Tibial artery (tissue), 4 donors: Measurements from ENCODE around the gene FBXO46.

Experiments
- DNase-seq, 2 donors: peaks; one replicate each; pipeline ENCODE4 v3.0.0-alpha.2; 2019
- H3K27ac ChIP-seq, 2 donors: fragments of 200-600 bp; sonication (generic) in 1 of 2; 1 replicate in 1 of 2; 2 replicates in 1 of 2; pipeline ENCODE4 v1.5.1; 2018 to 2019; ENCODE audit warnings: mild to moderate bottlenecking in 1 of 2
- H3K27me3 ChIP-seq, 2 donors: fragments of 200-600 bp; sonication (generic) in 1 of 2; one replicate each; pipeline versions ENCODE4 v1.5.1 to v1.6.0; 2016 to 2019
- H3K36me3 ChIP-seq, 3 donors: fragments of 200-600 bp; sonication (generic) in 2 of 3; one replicate each; pipeline ENCODE4 v1.5.1; 2016 to 2019; ENCODE audit warnings: mild to moderate bottlenecking in 2 of 3
- H3K4me1 ChIP-seq, 4 donors: fragments of 200-600 bp; sonication (generic) in 2 of 4; 1 replicate in 3 of 4; 2 replicates in 1 of 4; pipeline ENCODE4 v1.5.1; 2016 to 2019
- H3K4me3 ChIP-seq, 2 donors: fragments of 200-600 bp; sonication (generic) in 1 of 2; 1 replicate in 1 of 2; 2 replicates in 1 of 2; pipeline ENCODE4 v1.5.1; 2018 to 2019; ENCODE audit warnings: mild to moderate bottlenecking in 2 of 2
- H3K9me3 ChIP-seq, 3 donors: fragments of 200-600 bp; sonication (generic) in 1 of 3; one replicate each; pipeline ENCODE4 v1.5.1; 2016 to 2019
- intact Hi-C: fragments of 100-400 bp; cut with DNase I; formaldehyde crosslinking; loops from one replicate; pipeline ENCODE4 v1.15.0; 2023; ENCODE audit warnings: low total_unique reads
- TF ChIP-seq, protein P1 (sequence below), 2 experiments: fragments of 200-600 bp in 1 of 2; fragments of 450-650 bp in 1 of 2; IDR thresholded peaks; one replicate each; pipeline ENCODE4 v1.5.1; 2017 to 2019; ENCODE audit warnings: antibody characterized with exemption in 2 of 2, mild to moderate bottlenecking in 1 of 2, moderate library complexity in 1 of 2

FBXO46 gene

DNA sequence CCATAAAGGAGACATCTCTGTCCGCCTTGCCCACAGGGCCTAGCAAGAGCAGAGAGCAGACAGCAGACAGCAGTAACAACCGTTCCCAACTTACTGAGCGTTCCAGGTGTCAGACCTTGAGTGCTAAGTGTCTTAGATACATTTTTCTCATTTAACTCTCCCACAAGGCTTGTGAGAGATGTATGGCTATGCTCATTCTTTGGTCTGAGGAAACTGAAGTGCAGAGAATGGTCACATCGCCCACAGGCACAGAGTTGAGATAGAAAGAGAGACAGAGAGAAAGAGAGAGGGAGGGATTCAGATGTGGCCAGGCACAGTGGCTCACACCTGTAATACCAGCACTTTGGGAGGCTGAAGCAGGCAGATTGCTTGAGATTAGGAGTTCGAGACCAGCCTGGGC lies 16.8 kb upstream of the FBXO46 start:
- no peak overlapping the region for H3K4me3 ChIP-seq
- intact Hi-C loops = no loop called here
- H3K27me3 ChIP-seq = peaks cover 0 to 10% of the 10 kb centered on the region in 2 donors
- no peak for DNase-seq
- TF ChIP-seq, protein P1, sequence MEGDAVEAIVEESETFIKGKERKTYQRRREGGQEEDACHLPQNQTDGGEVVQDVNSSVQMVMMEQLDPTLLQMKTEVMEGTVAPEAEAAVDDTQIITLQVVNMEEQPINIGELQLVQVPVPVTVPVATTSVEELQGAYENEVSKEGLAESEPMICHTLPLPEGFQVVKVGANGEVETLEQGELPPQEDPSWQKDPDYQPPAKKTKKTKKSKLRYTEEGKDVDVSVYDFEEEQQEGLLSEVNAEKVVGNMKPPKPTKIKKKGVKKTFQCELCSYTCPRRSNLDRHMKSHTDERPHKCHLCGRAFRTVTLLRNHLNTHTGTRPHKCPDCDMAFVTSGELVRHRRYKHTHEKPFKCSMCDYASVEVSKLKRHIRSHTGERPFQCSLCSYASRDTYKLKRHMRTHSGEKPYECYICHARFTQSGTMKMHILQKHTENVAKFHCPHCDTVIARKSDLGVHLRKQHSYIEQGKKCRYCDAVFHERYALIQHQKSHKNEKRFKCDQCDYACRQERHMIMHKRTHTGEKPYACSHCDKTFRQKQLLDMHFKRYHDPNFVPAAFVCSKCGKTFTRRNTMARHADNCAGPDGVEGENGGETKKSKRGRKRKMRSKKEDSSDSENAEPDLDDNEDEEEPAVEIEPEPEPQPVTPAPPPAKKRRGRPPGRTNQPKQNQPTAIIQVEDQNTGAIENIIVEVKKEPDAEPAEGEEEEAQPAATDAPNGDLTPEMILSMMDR (IDR thresholded peaks at IDR 0.05) = no peak
- H3K4me1 ChIP-seq = no peaks in the 10 kb centered on the region
- no peaks in the 10 kb centered on the region for H3K36me3 ChIP-seq
- no peaks in the 10 kb centered on the region for H3K9me3 ChIP-seq
- no peak overlapping the region for H3K27ac ChIP-seq

DNA sequence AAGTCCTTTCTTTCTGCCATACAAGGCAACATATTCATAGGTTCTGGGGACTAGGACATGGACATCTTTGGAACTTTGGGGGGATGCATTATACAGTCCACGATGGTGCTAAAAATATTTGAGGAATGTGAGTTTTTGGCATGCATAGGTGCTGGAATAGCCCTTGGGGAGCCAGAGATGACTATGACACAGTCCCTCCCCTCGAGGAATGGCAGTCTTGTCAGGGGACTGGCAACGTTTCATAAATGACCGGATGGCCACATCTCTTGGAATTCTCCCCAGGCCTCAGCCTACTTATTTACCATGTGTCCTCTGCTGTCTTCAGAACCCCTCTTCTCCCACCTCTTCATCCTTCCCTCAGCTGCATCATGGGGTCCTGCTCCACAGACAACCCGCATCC lies 16.2 kb upstream of the FBXO46 start:
- H3K9me3 ChIP-seq = no peaks in the 10 kb centered on the region
- no peaks in the 10 kb centered on the region for H3K4me1 ChIP-seq
- intact Hi-C loops = no loop called here
- H3K27me3 ChIP-seq = peaks cover 0 to 10% of the 10 kb centered on the region in 2 donors
- no peak for DNase-seq
- no peak overlapping the region for H3K27ac ChIP-seq
- H3K4me3 ChIP-seq = no peak overlapping the region
- TF ChIP-seq, protein P1 (IDR thresholded peaks at IDR 0.05) = no peak
- H3K36me3 ChIP-seq = no peaks in the 10 kb centered on the region

DNA sequence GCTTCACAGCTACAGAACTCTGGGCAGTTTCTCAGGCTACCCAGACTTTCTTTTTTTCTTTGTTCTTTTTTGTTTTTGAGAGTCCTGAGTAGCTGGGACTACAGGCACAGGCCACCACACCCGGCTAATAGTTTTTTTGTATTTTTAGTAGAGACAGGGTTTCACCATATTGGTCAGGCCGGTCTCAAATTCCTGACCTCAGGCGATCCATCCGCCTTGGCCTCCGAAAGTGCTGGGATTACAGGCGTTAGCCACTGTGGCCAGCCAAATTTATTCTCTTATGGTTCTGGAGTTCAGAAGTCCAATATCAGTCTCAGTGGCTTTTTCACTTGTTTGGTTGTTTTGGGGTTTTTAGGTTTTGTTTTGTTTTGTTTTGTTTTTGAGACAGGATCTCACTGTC lies 14.9 kb upstream of the FBXO46 start:
- Histone ChIP-seq H3K27ac (no peak overlapping the region), H3K27me3 (peaks cover 0 to 10% of the 10 kb centered on the region in 2 donors), H3K4me3 (no peak overlapping the region), H3K36me3 (no peaks in the 10 kb centered on the region), H3K9me3 (no peaks in the 10 kb centered on the region), H3K4me1 (no peaks in the 10 kb centered on the region)
- TF ChIP-seq, protein P1 (IDR thresholded peaks at IDR 0.05) = no peak
- DNase-seq = no peak
- intact Hi-C loops = no loop called here

DNA sequence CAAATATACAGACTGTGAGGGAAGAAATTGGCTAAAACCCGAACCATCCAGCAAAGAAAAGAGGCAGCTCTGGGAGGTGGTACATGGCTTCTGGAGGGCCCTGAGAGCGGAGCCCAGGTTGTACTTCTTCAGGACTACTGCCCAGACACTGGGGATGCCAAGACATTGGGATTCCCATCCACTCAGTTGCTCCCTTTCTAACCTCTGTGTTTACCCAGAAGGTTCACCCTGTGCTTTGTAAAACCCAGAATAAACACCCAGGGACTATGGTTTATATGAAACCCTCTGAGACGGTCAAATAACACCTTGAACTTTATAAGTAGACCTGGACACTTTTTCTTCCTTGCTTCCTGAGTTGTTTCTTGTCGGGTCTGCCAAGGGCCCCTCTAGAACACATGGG lies 12.3 kb upstream of the FBXO46 start:
- intact Hi-C loops = no loop called here
- no peak for DNase-seq
- Histone ChIP-seq H3K9me3 (no peaks in the 10 kb centered on the region), H3K27me3 (peaks cover 0 to 5% of the 10 kb centered on the region in 2 donors), H3K27ac (no peak overlapping the region), H3K4me3 (no peak overlapping the region), H3K36me3 (no peaks in the 10 kb centered on the region), H3K4me1 (no peaks in the 10 kb centered on the region)
- TF ChIP-seq, protein P1 (IDR thresholded peaks at IDR 0.05) = no peak

DNA sequence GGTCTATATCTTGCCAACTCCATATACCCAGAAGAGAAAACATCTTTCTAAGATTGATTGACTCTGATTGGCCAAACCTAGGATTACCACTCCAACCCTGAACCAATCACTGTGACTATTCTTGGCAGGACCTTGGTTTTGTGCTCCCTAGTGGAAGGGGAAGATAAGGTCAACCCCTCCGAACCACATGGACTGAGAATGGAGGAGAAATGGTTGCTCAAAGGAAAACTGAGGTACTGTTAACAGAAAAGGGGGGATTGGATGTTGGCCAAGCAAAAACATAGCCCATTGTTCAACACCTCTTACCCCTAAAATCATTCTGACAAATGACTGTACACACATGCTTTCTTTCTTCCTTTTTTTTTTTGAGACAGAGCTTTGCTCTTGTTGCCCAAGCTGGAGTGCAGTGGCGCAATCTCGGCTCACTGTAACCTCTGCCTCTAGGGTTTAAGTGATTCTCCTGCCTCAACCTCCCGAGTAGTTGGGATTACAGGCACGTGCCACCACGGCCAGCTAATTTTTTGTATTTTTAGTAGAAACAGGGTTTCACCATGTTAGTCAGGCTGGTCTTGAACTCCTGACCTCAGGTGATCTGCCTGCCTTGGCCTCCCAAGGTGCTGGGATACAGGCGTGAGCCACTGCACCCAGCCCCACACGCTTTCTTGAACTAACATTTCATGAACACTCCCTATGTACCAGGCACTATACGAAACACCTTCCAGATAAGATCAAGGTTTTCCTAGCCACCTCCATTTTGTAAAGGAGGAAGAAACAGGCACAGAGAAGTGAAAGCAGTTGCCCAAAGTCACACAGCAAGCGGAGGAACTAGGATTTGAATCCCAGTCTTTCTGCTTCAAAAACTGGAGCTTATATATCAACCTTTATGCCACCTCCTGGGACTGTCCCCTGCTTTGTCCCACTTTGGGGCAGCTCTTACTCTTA lies 9.1 kb upstream of the FBXO46 start:
- no peak for DNase-seq
- Histone ChIP-seq H3K27ac (no peak overlapping the region), H3K27me3 (no peaks in the 10 kb centered on the region), H3K9me3 (no peaks in the 10 kb centered on the region), H3K4me1 (no peaks in the 10 kb centered on the region), H3K36me3 (no peaks in the 10 kb centered on the region), H3K4me3 (no peak overlapping the region)
- TF ChIP-seq, protein P1 (IDR thresholded peaks at IDR 0.05) = no peak
- intact Hi-C loops = no loop called here
